TTC549 (cell line): ENCODE data around the gene SIL1.

Experiments
- FAIRE-seq: peaks from 2 replicates; lab custom pipeline; 2012; peaks lifted over from hg19 to GRCh38; lab: Jason Lieb, UNC

SIL1 gene

DNA sequence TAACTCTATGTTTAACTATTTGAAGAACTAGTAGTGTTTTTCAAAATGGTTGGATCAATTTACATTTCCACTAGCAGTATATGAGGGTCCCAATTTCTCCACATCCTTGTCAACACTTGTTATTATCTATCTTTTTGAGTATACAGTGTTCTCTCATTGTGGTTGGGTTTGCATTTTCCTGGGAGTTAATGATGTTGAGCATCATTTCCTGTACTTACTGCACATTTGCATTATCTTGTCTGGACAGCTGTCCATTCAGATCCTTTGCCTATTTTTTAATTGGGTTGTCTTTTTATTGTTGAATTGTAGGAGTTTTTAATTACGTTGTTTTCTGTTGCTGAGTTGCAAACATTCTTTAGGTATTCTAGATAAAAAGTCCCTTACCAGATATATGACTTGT, 219.6 kb downstream of the SIL1 start:
- no peak for FAIRE-seq

DNA sequence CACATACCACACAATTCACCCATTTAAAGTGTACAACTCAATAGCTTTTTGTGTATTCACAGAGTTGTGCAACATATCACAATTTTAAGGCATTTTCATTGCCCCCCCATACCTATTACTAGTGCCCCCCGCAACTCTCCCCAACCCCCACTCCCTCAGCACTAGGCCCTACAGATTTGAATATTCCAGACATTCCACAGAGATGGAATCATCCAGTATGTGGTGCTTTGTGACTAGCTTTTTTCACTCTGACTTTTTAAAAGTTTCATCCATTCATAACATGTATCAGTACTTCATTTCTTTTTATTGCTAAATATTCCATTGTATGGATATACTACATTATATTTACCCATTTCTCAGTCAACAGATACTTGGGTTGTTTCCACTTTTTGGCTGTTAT, 220.1 kb downstream of the SIL1 start:
- no peak for FAIRE-seq

DNA sequence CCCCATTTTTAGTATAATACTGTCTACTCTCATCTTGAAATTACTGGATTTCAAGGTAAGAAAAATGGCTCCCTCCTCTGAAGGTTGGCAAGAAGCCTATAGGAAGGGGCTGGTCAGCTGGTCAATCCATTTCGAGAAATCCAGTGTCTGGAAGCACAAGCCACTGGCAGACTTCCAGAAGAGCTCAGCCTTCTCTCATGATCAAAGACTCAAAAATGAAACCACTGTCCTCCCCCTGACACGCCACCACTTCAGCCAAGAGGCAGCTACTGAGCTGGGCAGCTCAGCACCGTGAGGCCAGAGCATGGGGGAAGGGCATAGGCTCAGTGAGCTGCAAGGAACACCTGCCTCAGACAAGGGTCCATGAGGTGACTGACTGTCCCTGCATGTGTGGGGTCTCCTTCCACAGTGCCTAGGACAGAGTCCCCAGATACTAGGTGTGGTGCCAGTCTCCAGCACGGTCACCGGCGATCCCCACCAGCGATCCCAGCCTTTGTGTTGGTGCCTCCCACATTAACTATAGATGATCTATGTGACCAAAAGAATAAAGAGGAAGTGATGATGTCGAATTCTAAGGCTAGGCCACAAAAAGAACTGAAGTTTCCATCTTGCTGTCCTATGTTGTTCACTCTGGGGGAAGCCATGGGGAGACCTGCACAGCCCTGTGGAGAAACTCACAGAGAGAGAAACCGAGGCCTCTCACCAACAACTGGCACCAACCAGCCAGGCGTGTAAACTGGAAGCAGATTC, 222.9 kb downstream of the SIL1 start:
- FAIRE-seq, result no peak

DNA sequence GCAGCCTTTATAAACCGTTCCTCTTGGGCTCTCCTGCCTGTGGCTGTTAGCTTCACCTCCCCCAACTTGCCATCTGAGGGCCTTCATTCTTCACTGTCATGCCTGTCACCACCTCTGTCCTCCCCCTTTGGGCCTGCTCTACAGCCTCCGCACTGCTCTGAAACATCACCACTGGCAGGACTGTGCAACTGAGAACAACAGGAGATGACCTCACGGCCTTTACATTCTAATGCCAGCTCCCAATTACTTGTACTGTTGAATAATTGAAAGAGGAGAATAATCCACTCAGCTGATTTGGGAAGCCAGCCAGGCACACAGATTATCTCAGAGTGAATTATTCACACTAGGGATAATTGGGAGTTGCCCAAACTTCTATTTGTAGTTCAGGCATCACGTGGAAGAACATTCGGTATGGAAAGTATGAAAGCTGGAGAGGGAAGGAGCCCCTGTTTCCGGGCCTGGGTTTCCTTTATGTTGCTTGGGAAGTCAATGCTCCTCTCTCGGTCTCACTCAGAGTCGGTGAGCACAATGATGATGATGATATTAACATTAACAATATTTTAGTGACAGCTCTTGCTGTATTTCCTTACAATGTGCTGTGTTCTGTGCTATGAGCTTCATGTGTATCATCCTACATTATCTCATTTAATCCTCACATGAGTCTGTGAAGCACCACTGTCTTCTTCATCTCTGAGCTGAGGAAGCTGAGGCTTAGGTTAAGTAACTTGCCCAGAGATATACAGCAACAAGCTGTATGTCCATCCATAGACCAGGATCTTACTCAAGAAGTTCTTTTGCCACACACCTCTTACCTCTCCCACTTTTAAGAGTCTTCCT, 223.7 kb downstream of the SIL1 start:
- FAIRE-seq, result no peak

DNA sequence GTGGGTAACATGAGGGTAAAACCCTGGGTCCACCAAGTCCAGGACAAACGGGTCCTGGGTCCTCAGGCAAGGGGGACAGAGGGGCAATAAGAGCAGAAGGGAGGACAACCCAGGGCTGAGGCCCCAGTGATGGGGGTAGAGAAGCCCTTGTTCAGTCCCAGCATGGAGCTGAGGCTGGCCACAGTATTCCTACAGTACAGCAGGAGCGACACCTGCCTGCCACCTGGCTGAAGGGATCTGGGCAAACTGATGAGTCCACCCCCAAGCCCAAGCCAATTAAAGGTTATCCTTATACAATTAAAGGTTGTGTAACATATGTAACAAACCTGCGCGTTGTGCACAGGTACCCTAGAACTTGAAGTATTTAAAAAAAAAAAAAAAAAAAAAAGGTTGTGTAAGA, 225.3 kb downstream of the SIL1 start:
- FAIRE-seq, result no peak

DNA sequence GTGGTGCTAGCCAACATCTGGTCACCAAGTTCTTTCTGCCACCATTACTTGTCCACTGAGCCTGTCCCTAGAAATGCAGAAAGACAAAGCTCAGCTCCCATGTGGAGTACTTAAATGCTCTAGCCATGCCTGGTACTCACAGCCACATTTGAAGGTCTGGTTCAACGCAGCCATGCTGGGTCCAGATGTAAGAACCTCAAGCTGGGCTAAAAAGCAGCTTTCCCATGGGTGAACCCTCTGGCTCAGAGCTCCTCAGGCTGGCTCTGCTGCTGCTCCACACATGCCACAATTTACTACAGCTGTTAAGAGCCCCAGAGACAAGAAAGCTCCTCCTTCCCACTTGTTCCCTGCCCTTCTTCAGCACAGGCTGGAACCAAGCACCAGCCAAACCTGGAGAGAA, 225.9 kb downstream of the SIL1 start:
- no peak for FAIRE-seq

DNA sequence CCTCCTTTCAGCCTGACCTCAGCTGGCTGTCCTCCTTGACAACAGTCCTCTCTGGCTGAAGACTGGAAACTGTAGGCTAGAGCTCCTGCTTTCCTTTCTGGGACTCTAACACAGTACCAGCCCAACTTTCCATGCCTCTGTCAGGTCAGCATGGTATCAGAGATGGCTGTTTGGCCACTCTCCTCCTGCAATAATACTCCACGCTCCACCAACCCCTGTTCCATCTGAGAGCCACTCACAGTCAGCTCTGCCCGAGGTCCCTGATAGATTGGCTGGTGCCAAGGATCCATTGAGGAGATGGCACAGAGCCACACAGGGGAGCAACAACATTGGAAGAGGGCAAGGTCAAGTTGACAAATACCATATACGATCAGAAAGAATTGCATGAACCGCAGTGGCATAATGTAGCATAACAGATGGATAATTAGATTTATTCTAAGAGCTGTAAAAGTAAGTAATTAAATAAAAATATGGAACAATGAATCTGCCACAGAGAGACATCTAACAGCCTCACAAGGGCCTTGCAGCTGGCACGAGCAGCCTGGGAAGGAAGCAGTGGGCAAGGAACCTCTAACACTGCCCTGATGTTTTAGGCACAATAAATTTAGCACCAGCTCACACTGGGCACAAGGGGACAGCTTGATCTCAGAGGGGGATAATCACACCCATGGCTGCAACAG, 228.7 kb downstream of the SIL1 start:
- FAIRE-seq, result no peak

DNA sequence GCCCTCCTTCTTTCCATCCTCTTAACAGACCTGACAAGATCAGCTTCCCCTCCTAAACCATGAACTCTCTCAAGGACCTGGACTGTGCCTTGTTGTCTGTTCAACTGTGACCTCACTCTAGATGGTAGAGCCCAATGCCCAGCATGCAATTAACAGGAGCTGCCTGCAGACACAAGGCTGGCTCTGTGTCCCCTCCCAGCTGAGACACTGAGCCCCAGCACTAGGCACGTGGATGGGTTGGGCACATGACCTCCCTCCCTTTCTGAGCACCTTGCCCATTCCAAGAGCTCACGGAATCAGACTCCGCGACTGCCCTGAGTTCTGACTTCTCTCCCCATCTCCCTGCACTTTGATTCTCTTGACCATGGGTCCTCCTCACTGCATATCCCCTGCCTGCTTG, 229.6 kb downstream of the SIL1 start:
- FAIRE-seq, result no peak

DNA sequence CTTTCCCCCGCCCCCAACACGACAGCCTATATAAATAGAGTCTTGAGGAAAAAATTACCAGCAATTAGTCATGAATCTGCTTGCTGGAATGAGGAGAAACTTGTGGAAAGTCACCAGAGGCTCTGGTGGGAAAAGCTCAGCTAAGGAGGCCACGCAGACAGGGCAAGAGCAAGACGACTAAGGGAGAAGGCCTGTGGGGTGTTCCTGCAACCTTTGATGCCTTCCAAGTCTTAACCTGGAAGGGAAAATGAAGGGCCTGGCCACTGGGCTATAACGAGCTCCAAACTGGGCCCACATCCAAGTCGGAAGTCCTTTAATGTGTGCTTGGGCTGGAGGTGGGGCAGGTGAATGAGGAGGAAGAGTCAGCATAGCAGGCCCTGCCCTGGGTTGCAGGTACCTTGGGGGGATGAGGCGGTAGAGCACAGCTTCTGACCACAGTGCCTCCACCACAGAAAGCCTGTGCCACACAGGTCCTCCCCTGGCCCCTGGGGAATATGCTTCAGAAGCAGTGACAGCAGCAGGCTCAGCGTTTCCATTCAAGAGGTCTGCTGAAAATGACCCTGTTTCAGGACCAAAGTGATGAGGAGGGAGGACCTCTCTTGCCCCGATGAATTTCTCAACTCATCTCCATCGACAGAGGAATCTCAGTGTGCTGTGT, 230.2 kb downstream of the SIL1 start:
- FAIRE-seq, result no peak

DNA sequence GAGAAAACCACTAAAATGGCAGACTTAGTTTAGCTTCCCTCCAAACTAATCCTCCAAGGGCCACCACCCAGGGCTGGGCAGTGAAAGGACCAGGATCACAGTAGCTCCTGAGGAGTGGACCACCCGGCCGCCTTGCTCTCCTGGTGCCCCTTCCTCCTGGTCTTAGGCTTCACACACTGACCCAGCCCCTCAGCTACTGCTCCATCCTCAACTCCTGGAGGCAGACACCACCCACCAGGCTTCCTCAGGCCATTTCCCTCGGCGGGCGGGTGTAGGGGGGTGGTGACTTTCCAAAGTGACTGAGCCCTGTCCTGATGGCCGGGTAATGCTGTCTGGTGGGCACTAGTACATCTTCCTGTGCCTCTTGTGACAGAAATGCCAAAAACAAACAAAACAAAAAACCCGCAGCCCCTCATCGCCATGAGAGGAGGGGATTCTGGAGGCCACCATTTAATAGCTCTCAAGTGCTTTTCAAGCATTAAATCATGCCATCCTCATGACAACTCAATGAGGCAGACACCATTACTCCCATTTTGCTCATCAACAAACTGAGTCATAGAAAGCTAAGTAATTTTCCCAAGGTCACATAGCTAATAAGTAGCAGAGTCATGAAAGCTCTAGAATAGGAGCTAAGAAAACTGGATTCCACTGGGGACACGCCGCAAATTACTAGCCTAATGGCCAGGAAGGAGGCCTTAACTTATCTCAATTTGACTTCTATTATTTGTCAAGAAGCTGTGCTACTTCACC, 231.8 kb downstream of the SIL1 start:
- FAIRE-seq, result no peak

DNA sequence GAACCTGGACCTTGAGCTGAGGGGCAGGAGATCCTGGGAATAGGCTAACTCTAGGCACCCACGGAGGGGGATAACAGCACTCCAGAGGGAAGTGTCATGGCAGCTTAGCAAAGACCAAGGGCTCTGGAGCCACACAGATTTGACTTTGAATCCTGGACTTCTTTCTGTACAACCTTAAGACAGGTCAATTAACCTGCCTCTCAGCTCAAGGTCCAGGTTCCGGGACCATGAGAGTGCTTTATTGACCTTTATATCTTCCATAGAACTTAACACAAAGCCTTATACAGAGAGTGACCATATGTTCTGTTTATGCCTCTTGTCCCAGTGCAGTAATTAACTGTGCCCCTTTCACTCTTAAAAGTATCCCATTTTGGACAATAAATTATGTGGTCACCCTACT, 232.5 kb downstream of the SIL1 start:
- FAIRE-seq, result no peak

DNA sequence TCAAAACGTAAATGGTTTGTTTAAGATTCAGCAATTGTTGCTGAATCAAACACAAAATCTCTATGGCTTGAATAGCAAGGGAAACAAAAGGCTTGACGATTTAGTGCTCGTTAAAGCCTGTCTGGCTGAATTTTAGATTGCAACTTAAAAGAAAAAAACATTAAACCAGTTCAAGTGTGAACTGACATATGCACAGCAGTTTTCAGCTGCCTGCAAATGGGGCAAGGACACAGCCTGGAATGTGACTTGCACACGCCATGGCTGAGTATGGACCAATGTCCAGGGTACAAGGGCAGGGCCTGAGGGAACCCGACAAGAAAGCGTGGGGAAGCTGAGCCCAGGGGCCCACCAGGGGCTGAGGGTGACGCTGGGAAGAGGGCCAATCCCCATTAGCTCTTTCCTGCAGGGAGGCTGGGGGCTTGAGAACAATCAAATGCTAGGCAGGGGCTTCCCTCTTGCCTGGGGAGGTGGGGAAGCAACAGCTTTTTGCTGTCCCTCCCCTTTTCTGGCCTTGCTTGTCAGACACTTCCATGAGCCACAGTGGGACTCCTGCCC, 233.4 kb downstream of the SIL1 start:
- FAIRE-seq, result no peak

DNA sequence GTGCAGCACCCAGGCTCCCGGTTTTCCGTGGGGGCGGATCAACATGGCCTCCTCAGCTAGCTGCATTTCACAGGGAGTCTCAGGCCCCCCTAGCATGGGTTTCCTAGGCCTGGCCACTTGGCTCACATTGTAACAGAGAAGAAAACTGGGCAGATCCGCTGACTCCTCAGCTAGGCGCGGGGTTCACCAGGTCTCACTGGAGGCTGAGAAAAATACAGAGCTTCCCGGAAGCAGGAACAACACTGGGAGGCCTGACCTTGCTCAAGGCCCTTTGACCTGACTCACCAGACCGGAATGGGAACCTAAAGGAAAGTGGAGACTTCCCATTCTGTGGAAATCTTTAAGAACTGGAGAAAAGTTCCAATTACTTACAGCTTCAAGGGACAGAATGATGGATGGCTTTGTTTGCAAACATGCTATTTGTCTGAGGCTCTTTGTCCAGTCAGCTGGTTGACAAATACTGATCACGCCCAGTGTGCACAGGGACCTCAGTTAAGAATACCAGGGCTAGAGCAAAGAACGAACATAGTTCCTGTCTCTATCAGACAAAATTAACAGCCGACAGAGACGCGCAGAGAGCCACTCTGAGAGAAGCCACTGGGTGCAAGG, 234.3 kb downstream of the SIL1 start:
- no peak for FAIRE-seq

DNA sequence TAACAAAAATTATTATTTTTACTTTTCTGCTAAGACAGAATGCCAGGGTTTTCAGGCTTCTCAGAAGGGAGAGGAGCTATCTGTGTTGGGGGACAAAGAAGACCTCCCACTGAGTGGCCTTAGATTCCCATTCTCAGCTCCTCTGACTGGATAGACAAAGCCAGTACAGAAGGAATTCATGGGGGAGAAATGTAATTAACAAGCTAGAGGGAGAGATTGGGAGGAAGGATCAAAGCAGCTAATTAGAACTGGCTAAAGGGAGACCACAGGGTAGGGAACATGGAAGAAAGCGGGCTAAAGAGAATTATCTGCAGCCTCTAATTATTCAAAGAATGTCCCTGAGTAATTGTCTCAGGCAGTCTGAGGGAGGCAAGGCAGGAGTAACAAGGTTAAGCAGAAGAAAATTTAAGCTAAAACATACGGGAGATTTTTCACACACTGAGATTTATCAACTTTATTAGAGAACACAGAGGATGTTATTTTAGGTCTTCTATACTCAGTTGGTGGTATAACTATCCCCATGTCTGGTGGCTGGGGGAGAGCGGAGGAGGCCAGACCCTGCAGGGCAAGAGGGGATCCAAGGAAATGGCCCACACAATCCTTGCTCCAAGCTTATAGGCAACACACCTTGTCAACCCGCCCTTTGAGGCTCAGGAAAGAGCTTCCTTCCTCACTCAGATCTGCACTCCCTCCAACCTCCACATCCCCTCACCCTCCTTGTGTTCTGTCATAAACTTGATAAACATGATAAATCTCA, 235.4 kb downstream of the SIL1 start:
- FAIRE-seq, result no peak

DNA sequence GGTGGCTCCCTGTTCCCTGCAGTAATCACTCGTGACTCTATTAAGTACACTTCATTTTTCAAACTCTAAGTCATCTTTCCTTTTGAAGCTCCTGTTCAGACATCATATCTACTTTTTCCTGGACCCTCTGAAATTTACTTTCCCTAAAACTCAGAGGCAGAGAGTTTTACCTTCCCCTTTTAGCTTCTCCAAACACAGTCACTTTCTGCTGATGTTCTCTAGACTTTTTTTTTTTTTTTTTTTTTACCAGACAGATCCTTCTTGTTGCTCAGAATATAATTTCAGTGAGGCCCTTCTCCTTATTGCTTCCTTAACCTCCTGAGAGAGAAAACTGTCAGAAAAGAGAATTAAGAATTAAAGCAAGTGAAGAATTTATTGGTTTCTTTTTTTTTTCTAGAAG, 236.4 kb downstream of the SIL1 start:
- no peak for FAIRE-seq

DNA sequence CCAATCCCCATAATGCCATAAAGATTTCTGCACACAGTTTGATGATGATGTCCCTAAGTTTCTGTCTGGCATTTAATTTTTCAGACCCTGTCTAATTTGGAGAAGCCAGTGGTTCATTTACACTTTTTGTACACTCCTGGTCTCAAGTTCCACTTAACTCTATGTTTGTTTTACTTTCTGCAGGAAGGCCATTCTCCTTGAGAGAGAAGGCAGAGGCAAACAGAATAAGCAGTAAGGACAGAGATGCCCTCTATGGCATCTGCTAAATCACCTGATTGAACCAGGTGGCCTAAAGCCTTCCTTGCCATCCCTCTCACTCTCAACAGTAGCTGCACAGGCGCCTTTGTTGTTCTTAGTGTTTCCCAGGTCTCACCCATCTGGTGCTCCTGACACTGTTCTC, 236.9 kb downstream of the SIL1 start:
- FAIRE-seq, result no peak

DNA sequence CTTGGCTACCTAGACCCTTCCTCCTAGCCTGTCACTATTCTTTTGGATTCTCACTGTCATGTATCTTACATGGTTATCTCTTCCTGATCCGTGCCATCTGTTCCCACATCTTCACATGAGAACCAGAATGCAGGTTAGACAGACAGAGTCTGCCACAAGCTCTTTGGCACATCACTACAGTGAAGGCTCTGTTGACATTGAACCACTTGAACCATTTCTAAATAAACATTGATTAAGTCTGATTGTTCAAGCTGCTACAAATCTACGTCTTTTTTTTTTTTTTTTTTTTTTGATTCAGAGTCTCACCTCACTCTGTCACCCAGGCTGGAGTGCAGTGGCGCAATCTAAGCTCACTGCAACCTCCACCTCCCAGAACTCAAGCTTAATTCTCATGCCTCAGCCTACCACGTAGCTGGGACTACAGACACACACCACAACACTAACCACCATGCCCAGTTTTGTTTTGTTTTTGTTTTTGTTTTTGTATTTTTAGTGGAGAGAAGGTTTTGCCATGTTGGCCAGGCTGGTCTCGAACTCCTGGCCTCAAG, 237.9 kb downstream of the SIL1 start:
- FAIRE-seq, result no peak

DNA sequence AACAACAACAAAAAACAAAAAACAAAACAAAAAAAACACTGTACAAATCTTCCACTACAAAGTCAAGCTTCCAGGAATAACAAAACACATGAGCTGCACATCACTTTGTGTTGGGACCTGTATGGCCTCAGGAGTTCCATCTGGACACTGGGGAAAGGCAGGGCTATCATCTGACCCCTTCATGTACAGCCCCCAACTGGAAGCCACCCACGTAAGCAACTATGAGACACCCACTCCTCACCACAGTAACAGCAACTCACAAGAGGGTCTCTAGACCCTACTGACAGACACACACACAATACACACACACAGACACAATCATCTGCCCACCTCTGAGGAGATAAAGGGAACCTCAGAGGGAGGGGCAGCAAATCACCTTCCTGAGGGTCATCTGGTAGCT, 241.4 kb downstream of the SIL1 start:
- no peak for FAIRE-seq

DNA sequence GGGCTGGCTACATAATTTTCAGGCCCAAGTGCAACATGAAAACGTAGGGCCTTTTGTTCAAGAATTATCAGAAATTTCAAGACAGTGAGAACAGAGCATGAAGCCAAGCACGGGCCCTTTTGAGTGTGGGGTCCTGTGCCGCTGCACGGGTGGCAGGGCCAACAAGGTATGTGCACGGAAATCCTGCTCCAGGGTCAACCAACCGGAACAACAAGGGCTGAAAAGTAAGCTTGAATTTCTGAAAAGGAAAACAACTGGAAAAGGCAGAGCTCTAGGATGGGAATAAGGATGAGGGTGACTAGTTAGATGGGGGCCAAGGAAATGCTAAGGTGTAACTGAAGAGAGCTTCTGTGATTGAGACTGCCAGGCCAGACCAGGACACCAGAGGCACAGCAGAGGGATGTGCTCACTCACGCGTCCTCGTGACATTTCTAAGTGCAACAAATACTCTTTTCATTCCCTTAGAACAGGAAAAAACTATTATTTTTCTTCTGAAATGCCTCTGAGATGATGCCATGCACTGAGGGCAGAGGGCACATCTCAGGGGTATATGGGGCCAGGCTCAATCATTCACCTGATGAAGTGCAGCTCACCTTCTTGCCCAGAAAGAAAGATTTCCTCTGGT, 242.4 kb downstream of the SIL1 start:
- no peak for FAIRE-seq
